Measurements from ENCODE around the gene ZFAND5. TPM values are rescaled to one million over a fixed set of nuclear protein-coding genes. Genes with fewer than 3 reads are reported as not detected.

The ZFAND5 gene
- polyA plus RNA-seq, 3 donors = 199 to 702 (median 237) TPM

DNA sequence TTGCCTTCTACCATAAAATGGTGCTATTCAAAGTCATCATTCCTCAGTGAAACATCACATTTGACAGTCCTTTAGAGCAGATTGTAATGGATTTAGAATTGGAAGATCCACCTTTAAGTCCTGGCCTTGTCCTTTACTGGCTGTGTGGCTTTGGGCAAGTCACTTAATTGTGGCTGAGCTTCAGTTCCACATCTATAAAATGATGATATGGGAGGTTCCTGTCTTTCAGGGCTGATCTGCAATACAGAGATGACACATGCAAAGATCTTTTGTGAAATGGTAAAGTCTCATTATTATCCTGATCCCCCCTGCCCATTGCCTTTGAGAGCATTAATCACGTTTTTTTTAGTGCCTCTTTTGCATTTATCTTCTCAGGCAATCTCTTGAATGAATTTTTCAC, 58.2 kb downstream of the ZFAND5 start:
- DNase-seq = peak; percentile 73 to 85 (median 85)

DNA sequence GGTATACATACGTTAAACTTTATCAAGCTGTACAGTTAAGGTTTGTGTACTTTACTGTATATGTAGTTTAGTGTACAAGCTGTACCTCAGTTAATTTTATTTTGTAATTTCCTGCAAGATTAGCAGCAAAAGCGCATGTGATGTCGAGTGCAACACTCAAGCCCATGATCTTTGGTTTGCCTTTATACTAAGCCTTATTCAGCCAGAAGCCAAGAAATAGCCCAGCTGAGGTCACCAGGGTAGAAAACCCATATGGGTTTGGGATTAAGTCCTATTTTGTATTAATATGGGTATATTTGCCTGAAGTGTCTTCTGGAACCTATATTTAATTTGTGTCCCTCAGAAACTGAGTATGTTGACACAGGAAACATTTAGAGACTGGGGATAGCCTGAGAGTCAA, 59.3 kb downstream of the ZFAND5 start:
- peak overlapping the region; percentile 66 for H3K9ac ChIP-seq (ENCODE audit: insufficient read depth, low read length, poor library complexity, severe bottlenecking)
- peak overlapping the region; percentile 97 to 99 (median 97) for H3K27ac Mint-ChIP-seq
- TF ChIP-seq, protein P1, sequence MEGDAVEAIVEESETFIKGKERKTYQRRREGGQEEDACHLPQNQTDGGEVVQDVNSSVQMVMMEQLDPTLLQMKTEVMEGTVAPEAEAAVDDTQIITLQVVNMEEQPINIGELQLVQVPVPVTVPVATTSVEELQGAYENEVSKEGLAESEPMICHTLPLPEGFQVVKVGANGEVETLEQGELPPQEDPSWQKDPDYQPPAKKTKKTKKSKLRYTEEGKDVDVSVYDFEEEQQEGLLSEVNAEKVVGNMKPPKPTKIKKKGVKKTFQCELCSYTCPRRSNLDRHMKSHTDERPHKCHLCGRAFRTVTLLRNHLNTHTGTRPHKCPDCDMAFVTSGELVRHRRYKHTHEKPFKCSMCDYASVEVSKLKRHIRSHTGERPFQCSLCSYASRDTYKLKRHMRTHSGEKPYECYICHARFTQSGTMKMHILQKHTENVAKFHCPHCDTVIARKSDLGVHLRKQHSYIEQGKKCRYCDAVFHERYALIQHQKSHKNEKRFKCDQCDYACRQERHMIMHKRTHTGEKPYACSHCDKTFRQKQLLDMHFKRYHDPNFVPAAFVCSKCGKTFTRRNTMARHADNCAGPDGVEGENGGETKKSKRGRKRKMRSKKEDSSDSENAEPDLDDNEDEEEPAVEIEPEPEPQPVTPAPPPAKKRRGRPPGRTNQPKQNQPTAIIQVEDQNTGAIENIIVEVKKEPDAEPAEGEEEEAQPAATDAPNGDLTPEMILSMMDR (IDR thresholded peaks at IDR 0.05) = no peak
- H3K4me3 ChIP-seq (replicated peaks in 1 of 3; ENCODE audit: low read depth in 2 of 3, low read length in 3 of 3) = peak overlapping the region; percentile 56 to 99 (median 82)
- H3K9me3 Mint-ChIP-seq = peaks cover 0 to 1% (median 0%) of the 10 kb centered on the region in 7 donors
- H3K4me2 ChIP-seq (replicated peaks; ENCODE audit: extremely low read depth, low read length, poor library complexity, severe bottlenecking) = peak overlapping the region; percentile 94
- no peaks in the 10 kb centered on the region for H3K9me3 ChIP-seq (replicated peaks in 1 of 2; ENCODE audit: control insufficient read depth in 1 of 2, insufficient read depth in 1 of 2, low read length in 2 of 2)
- peak overlapping the region; percentile 87 to 92 for H3K27ac ChIP-seq (ENCODE audit: low read depth in 1 of 2, low read length in 2 of 2)
- H3K27me3 ChIP-seq (ENCODE audit: control insufficient read depth in 2 of 2, insufficient read depth in 2 of 2, low read length in 2 of 2) = no peaks in the 10 kb centered on the region
- DNase-seq = peak in 1 of 3 donors; percentile 25
- no peaks in the 10 kb centered on the region for H4K20me1 ChIP-seq (ENCODE audit: insufficient read depth, low read length)
- H3K4me1 ChIP-seq (ENCODE audit: control insufficient read depth in 1 of 2, insufficient read depth in 2 of 2, low read length in 2 of 2) = peaks cover 57 to 68% of the 10 kb centered on the region in 2 donors
- no peak overlapping the region for H2AFZ ChIP-seq (ENCODE audit: insufficient read depth, low read depth, low read length, poor library complexity, severe bottlenecking)
- H3K36me3 Mint-ChIP-seq = peaks cover 3 to 6% of the 10 kb centered on the region in 2 donors
- no CpG with 5 or more reads among the region's 3 CpGs for WGBS (ENCODE audit: insufficient coverage)
- no peaks in the 10 kb centered on the region for H3K27me3 Mint-ChIP-seq (ENCODE audit: low read depth in 3 of 3)
- H3K79me2 ChIP-seq (ENCODE audit: insufficient read depth, low read length) = peaks cover 55% of the 10 kb centered on the region
- peaks cover 64% of the 10 kb centered on the region for H3K4me1 Mint-ChIP-seq
- intact Hi-C loops (cut with micrococcal nuclease) = loop anchor here (2.0 to 10.0 kb wide), 4 partner anchors 13 to 639 kb away; no protein-coding TSS in a partner anchor
- H3K36me3 ChIP-seq (replicated peaks in 1 of 2; ENCODE audit: control insufficient read depth in 1 of 2, insufficient read depth in 2 of 2, low read length in 2 of 2) = no peaks in the 10 kb centered on the region
- H3K4me3 Mint-ChIP-seq = peak overlapping the region; percentile 73 to 91

More for the DNA sequence above, 58.2 kb downstream of the ZFAND5 start:
- H3K27ac Mint-ChIP-seq = peak overlapping the region; percentile 94 to 99 (median 97)
- Histone ChIP-seq H4K20me1 (ENCODE audit: insufficient read depth, low read length) (no peaks in the 10 kb centered on the region), H3K27ac (ENCODE audit: low read depth in 1 of 2, low read length in 2 of 2) (peak overlapping the region; percentile 87 to 92), H3K4me3 (replicated peaks in 1 of 3; ENCODE audit: low read depth in 2 of 3, low read length in 3 of 3) (peak overlapping the region; percentile 56 to 99 (median 82)), H3K36me3 (replicated peaks in 1 of 2; ENCODE audit: control insufficient read depth in 1 of 2, insufficient read depth in 2 of 2, low read length in 2 of 2) (no peaks in the 10 kb centered on the region), H3K79me2 (ENCODE audit: insufficient read depth, low read length) (peaks cover 63% of the 10 kb centered on the region), H3K27me3 (ENCODE audit: control insufficient read depth in 2 of 2, insufficient read depth in 2 of 2, low read length in 2 of 2) (no peaks in the 10 kb centered on the region), H3K4me1 (ENCODE audit: control insufficient read depth in 1 of 2, insufficient read depth in 2 of 2, low read length in 2 of 2) (peaks cover 53 to 64% of the 10 kb centered on the region in 2 donors), H3K4me2 (replicated peaks; ENCODE audit: extremely low read depth, low read length, poor library complexity, severe bottlenecking) (peak overlapping the region; percentile 94), H3K9me3 (replicated peaks in 1 of 2; ENCODE audit: control insufficient read depth in 1 of 2, insufficient read depth in 1 of 2, low read length in 2 of 2) (no peaks in the 10 kb centered on the region), H3K9ac (ENCODE audit: insufficient read depth, low read length, poor library complexity, severe bottlenecking) (no peak overlapping the region), H2AFZ (ENCODE audit: insufficient read depth, low read depth, low read length, poor library complexity, severe bottlenecking) (no peak overlapping the region)
- no peaks in the 10 kb centered on the region for H3K27me3 Mint-ChIP-seq (ENCODE audit: low read depth in 3 of 3)
- H3K4me1 Mint-ChIP-seq = peaks cover 64% of the 10 kb centered on the region
- no peaks in the 10 kb centered on the region for H3K9me3 Mint-ChIP-seq
- TF ChIP-seq, protein P1 (IDR thresholded peaks at IDR 0.05) = no peak
- intact Hi-C loops (cut with micrococcal nuclease) = loop anchor here (2.0 to 10.0 kb wide), 4 partner anchors 14 to 638 kb away; no protein-coding TSS in a partner anchor
- peak overlapping the region; percentile 56 to 86 for H3K4me3 Mint-ChIP-seq
- WGBS (ENCODE audit: insufficient coverage) = 40% methylated on average over 1 of the region's 1 CpG
- peaks cover 6 to 9% of the 10 kb centered on the region in 2 donors for H3K36me3 Mint-ChIP-seq

Data from CD14-positive monocyte (primary cell).